Peyer's patch (tissue), 4 donors: ENCODE measurements around the gene TPTE2. TPM values are rescaled to one million over a fixed set of nuclear protein-coding genes. Genes with fewer than 3 reads are reported as not detected.

Experiments used
- DNase-seq, 3 donors: peaks; one replicate each; pipeline ENCODE4 v3.0.0-alpha.2; 2017 to 2019
- H3K27ac ChIP-seq, 4 donors: fragments of 200-600 bp; sonication (generic); one replicate each; pipeline ENCODE4 v1.5.1; 2016 to 2019
- H3K27me3 ChIP-seq, 2 donors: fragments of 200-600 bp; sonication (generic); one replicate each; pipeline ENCODE4 v1.5.1; 2019
- H3K36me3 ChIP-seq, 3 donors: fragments of 200-600 bp; sonication (generic); one replicate each; pipeline ENCODE4 v1.5.1; 2016 to 2019
- H3K4me1 ChIP-seq, 4 donors: fragments of 200-600 bp; sonication (generic); one replicate each; pipeline ENCODE4 v1.5.1; 2016 to 2019
- H3K4me3 ChIP-seq, 4 donors: fragments of 200-600 bp; sonication (generic); 1 replicate in 3 of 4; 2 replicates in 1 of 4; pipeline ENCODE4 v1.5.1; 2016 to 2019; ENCODE audit warnings: mild to moderate bottlenecking in 1 of 4
- H3K9me3 ChIP-seq, 4 donors: fragments of 200-600 bp; sonication (generic); one replicate each; pipeline ENCODE4 v1.5.1; 2016 to 2019; ENCODE audit warnings: mild to moderate bottlenecking in 1 of 4
- CTCF ChIP-seq, 6 experiments: fragments of 450-650 bp in 4 of 6; fragments of 200-600 bp in 2 of 6; sonication (generic) in 1 of 6; IDR thresholded peaks; one replicate each; pipeline ENCODE4 v1.5.1; 2017 to 2019; ENCODE audit warnings: antibody characterized with exemption in 6 of 6, mild to moderate bottlenecking in 3 of 6, moderate library complexity in 1 of 6
- POLR2A ChIP-seq, 2 donors: fragments of 450-650 bp; IDR thresholded peaks; one replicate each; pipeline ENCODE4 v1.5.1; 2017; ENCODE audit warnings: antibody characterized with exemption in 2 of 2, mild to moderate bottlenecking in 2 of 2, moderate library complexity in 2 of 2
- total RNA-seq, 4 donors: library from RNA; depleted of rRNA; stranded (reverse); fragments of >200 nt; gene quantifications; one replicate each; pipeline ENCODE4 v1.1.0, GENCODE V29; 2016

The TPTE2 gene
- total RNA-seq, 4 donors from 2014 or later = not detected

DNA sequence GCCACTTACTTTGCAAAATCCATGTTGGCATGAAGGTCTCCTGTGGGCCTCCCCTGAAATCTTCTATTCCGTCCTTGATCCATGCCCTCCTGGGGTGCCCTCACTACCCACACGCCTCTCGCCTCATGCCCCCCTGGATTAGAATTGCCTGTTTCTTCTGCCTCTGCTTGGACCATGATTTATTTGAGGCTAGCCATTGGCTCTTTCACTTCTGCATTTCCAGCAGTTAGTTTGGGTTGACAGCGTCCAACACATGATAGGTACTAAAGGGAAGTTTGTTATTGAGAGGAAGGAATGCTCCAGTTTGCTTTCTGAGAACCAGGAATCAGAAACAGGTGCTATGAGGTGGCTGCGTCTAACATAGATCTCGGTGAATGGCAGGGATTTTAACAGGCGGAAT is 30.5 kb upstream of the TPTE2 start:
- Histone ChIP-seq H3K27me3 (no peaks in the 10 kb centered on the region), H3K9me3 (no peaks in the 10 kb centered on the region), H3K36me3 (no peaks in the 10 kb centered on the region), H3K4me1 (no peaks in the 10 kb centered on the region), H3K27ac (no peak overlapping the region), H3K4me3 (no peak overlapping the region)
- no peak for DNase-seq
- TF ChIP-seq POLR2A (IDR thresholded peaks at IDR 0.05) (no peak), CTCF (IDR thresholded peaks at IDR 0.05) (no peak)

DNA sequence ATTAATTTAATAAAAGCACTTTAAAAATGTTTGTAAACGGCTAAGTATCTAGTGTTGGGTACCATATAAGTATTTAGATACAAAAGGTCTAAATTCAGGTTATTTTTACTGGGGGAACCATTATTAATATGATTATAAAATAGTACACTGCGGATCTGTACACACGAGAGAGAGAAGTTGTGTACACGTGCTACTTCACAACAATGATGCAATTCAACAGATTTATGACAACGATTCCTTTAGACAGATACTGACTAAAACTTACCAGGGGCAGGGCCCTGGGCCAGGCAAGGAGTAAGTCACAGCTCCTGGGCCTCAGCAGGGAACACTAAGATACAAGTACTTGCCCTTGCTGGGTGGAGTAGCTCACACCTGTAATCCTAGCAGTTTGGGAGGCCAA is 29.1 kb upstream of the TPTE2 start:
- Histone ChIP-seq H3K4me3 (no peak overlapping the region), H3K9me3 (no peaks in the 10 kb centered on the region), H3K4me1 (no peaks in the 10 kb centered on the region), H3K27ac (no peak overlapping the region), H3K27me3 (no peaks in the 10 kb centered on the region), H3K36me3 (no peaks in the 10 kb centered on the region)
- DNase-seq = no peak
- TF ChIP-seq CTCF (IDR thresholded peaks at IDR 0.05) (no peak), POLR2A (IDR thresholded peaks at IDR 0.05) (no peak)

- TF ChIP-seq CTCF (IDR thresholded peaks at IDR 0.05) = no peak
- TF ChIP-seq POLR2A (IDR thresholded peaks at IDR 0.05) = no peak
- Histone ChIP-seq H3K4me3 (no peak overlapping the region), H3K9me3 (no peaks in the 10 kb centered on the region), H3K36me3 (no peaks in the 10 kb centered on the region), H3K27me3 (no peaks in the 10 kb centered on the region), H3K27ac (no peak overlapping the region), H3K4me1 (no peaks in the 10 kb centered on the region)
- no peak for DNase-seq
Measured at GRCh38 chr13:19589312-19589711, 28.0 kb upstream of the TPTE2 start.

DNA sequence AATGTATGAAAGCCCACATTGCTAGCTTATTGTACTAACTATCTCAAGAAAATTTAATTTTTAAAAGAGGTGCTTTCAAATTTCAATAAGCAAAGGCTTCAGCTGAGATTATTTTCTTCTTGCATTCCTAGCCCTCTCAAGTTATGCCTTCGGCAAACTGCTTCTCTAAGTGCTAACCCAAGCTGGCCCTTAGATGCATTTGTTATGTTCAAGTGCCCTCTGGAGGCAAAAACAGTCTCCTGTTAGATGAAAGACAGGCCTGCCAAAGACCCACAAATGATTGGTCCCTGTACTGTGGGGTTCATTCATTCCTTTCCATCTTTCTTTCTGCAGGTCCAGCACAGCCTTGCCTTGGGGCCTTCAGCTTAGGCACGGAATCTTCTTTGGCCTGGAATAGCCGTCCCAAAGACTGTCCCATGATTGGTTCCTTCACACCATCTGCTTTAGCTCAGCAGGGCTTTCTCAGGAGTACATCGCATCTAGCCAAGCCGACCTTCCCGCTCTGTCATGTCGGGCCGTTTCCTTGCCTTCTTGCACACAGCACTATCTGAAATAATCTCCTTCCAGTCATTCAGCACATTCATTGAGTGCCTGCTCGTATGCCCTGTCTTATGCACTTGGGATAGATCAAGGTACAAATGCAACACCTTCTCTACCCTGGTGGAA is 26.4 kb upstream of the TPTE2 start:
- no peak for DNase-seq
- H3K36me3 ChIP-seq = no peaks in the 10 kb centered on the region
- H3K4me3 ChIP-seq = no peak overlapping the region
- no peak overlapping the region for H3K27ac ChIP-seq
- no peaks in the 10 kb centered on the region for H3K4me1 ChIP-seq
- H3K27me3 ChIP-seq = no peaks in the 10 kb centered on the region
- peak in 4 of 6 experiments; percentile 23 to 31 (median 28) for TF ChIP-seq CTCF (IDR thresholded peaks at IDR 0.05)
- no peak for TF ChIP-seq POLR2A (IDR thresholded peaks at IDR 0.05)
- no peaks in the 10 kb centered on the region for H3K9me3 ChIP-seq

DNA sequence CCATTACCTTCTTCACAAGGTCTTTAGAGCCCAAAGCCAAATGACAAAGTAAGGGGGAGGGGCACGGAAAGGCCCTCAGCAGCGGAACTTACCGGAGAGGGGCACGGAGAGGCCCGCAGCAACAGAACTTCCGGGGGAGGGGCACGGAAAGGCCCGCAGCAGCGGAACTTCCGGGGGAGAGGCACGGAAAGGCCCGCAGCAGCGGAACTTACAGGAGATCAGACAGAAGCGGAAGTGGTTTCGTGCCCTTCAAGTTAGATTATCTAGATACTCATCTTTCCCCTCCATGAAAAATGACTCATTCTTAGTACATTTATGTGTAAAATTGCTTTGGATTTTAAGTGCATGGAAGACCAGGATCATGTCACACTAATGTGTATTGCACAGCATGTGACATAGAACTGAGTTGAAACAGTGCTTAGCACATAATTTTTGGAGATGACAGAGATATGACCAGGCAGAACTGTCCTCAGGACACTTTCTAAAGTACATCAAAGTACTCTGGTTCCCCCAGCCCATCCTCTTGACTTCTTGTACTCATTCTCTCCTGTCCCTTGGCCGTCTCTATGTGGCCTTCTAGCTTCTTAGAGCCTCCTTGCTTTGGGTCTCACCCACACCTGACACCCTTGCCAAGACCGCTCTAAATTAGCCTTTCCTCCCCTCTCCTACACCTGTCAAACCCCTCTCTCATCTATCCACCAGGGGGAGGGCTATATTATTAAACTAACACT is 25.7 kb upstream of the TPTE2 start:
- DNase-seq = peak in 2 of 3 donors; percentile 62 to 79
- H3K27ac ChIP-seq = peak overlapping the region in 1 of 4 donors; percentile 21
- peak overlapping the region in 3 of 4 donors; percentile 12 to 29 (median 19) for H3K4me3 ChIP-seq
- no peaks in the 10 kb centered on the region for H3K27me3 ChIP-seq
- H3K4me1 ChIP-seq = no peaks in the 10 kb centered on the region
- TF ChIP-seq CTCF (IDR thresholded peaks at IDR 0.05) (no peak), POLR2A (IDR thresholded peaks at IDR 0.05) (no peak)
- H3K9me3 ChIP-seq = no peaks in the 10 kb centered on the region
- H3K36me3 ChIP-seq = no peaks in the 10 kb centered on the region
